Measurements from ENCODE around the gene TSC2. TPM values are rescaled to one million over a fixed set of nuclear protein-coding genes. Genes with fewer than 3 reads are reported as not detected.
"Not testable (repeated sequence)": the region's sequence is repeated elsewhere in the genome, so short reads cannot be mapped to it uniquely, and the experiment has no call there.

TSC2 gene
- total and polyA plus RNA-seq, 9 of the 15 experiments (the other 6 are each of a cell fraction or from before 2014, with no cell fraction given) = 1.3 to 68.1 (median 16.6) TPM

GRCh38 chr16:2126161-2126743 is 78.5 kb downstream of the TSC2 start:
- H3K27ac ChIP-seq (ENCODE audit: extremely low read depth, low read depth, low read length); CTCF ChIA-PET (ENCODE audit: low intra/inter-chr PET ratio); H4K20me1 ChIP-seq (replicated peaks; ENCODE audit: control insufficient read depth, insufficient read depth, low read length); BruUV-seq (replicated peaks); H2AFZ ChIP-seq (ENCODE audit: low read depth, low read length); FAIRE-seq; ATAC-seq; POLR2A ChIA-PET; H3K9me3 ChIP-seq (replicated peaks; ENCODE audit: control insufficient read depth, insufficient read depth, low read depth, low read length); in situ Hi-C loops (cut with MboI); H3K4me3 ChIP-seq; H3K36me3 ChIP-seq (ENCODE audit: control insufficient read depth, insufficient read depth, low read length); H3K9ac ChIP-seq (ENCODE audit: insufficient read depth in 1 of 2, low read depth in 2 of 2, low read length in 2 of 2); intact Hi-C loops (cut with micrococcal nuclease); DNase-seq (ENCODE audit: extremely low read depth in 1 of 4, low spot score in 3 of 4); H3K27me3 ChIP-seq (ENCODE audit: control insufficient read depth in 2 of 2, insufficient read depth in 2 of 2, low read length in 2 of 2); H3K4me2 ChIP-seq (ENCODE audit: insufficient read depth, low read length); H3K9me1 ChIP-seq (ENCODE audit: control insufficient read depth, insufficient read depth, low read length): not testable (repeated sequence)
- 96% methylated on average over 10 of the region's 21 CpGs for WGBS (ENCODE audit: insufficient coverage, low coverage, missing lambda C conversion rate)
- TF ChIP-seq POLR2G (IDR thresholded peaks at IDR 0.05; ENCODE audit: low read depth, low read length) = 0 out of 2 replicates have a peak, but pooled peaks have one; percentile 28
- Histone ChIP-seq H3K79me2 (ENCODE audit: control insufficient read depth, insufficient read depth, low read length) (peaks cover 15% of the 10 kb centered on the region), H3K4me1 (replicated peaks in 1 of 2; ENCODE audit: control insufficient read depth in 2 of 2, insufficient read depth in 2 of 2, low read length in 2 of 2) (peaks cover 0 to 63% of the 10 kb centered on the region in 2 experiments; a peak in 4 of 5 replicates)

- Histone ChIP-seq H3K9ac (ENCODE audit: insufficient read depth in 1 of 2, low read depth in 2 of 2, low read length in 2 of 2) (peak overlapping the region in 1 of 2 experiments; percentile 58; a peak in 2 of 4 replicates), H3K79me2 (ENCODE audit: control insufficient read depth, insufficient read depth, low read length) (peaks cover 15% of the 10 kb centered on the region), H3K4me1 (replicated peaks in 1 of 2; ENCODE audit: control insufficient read depth in 2 of 2, insufficient read depth in 2 of 2, low read length in 2 of 2) (peaks cover 0 to 56% of the 10 kb centered on the region in 2 experiments; a peak in 4 of 5 replicates)
- in situ Hi-C loops (cut with MboI); H4K20me1 ChIP-seq (replicated peaks; ENCODE audit: control insufficient read depth, insufficient read depth, low read length); POLR2A ChIA-PET; H3K27ac ChIP-seq (ENCODE audit: extremely low read depth, low read depth, low read length); H3K36me3 ChIP-seq (ENCODE audit: control insufficient read depth, insufficient read depth, low read length); H3K9me3 ChIP-seq (replicated peaks; ENCODE audit: control insufficient read depth, insufficient read depth, low read depth, low read length); BruUV-seq (replicated peaks); H3K27me3 ChIP-seq (ENCODE audit: control insufficient read depth in 2 of 2, insufficient read depth in 2 of 2, low read length in 2 of 2); intact Hi-C loops (cut with micrococcal nuclease); FAIRE-seq; CTCF ChIA-PET (ENCODE audit: low intra/inter-chr PET ratio); DNase-seq (ENCODE audit: extremely low read depth in 1 of 4, low spot score in 3 of 4); H2AFZ ChIP-seq (ENCODE audit: low read depth, low read length); H3K4me3 ChIP-seq; H3K4me2 ChIP-seq (ENCODE audit: insufficient read depth, low read length); H3K9me1 ChIP-seq (ENCODE audit: control insufficient read depth, insufficient read depth, low read length): not testable (repeated sequence)
- peak; percentile 5 for ATAC-seq
- TF ChIP-seq USF1 (CRISPR knock-in tag; IDR thresholded peaks at IDR 0.05) (peak; percentile 20; the same call in 1 of the 2 replicates), RBM22 (IDR thresholded peaks at IDR 0.05; ENCODE audit: low read depth, low read length, poor library complexity, severe bottlenecking) (peak; percentile 38)
- WGBS (ENCODE audit: insufficient coverage, low coverage, missing lambda C conversion rate) = 83% methylated on average over 25 of the region's 31 CpGs
Observed at GRCh38 chr16:2126928-2127556, 79.3 kb downstream of the TSC2 start.

All from K562 (cell line).